Thoracic aorta (tissue), 2 donors: Measurements from ENCODE around the gene ZNF616. TPM values are rescaled to one million over a fixed set of nuclear protein-coding genes. Genes with fewer than 3 reads are reported as not detected.
A peak's percentile ranks its signal among the peaks of the same experiment; 100 is the strongest.

ENCODE experiments used
- ATAC-seq: fragments of 150-250 bp; one replicate; pipeline ENCODE4 v1.8.0; 2017; ENCODE audit warnings: low read depth; ENCODE audit not compliant: insufficient number of reproducible peaks, low FRiP score
- DNase-seq: peaks from one replicate; pipeline ENCODE4 v3.0.0-alpha.2; 2020; ENCODE audit warnings: low spot score
- H3K27ac ChIP-seq, 2 donors: fragments of 200-600 bp; sonication (generic); 1 replicate in 1 of 2; 2 replicates in 1 of 2; pipeline ENCODE4 v1.5.1; 2016; ENCODE audit warnings: mild to moderate bottlenecking in 2 of 2, moderate library complexity in 2 of 2
- H3K27me3 ChIP-seq: fragments of 200-600 bp; sonication (generic); replicated peaks from 2 replicates; pipeline ENCODE4 v1.6.0; 2016; ENCODE audit warnings: mild to moderate bottlenecking; ENCODE audit not compliant: insufficient read depth
- H3K36me3 ChIP-seq: fragments of 200-600 bp; sonication (generic); one replicate; pipeline ENCODE4 v1.5.1; 2016
- H3K4me1 ChIP-seq, 2 donors: fragments of 200-600 bp; sonication (generic); 1 replicate in 1 of 2; 2 replicates in 1 of 2; pipeline versions ENCODE4 v1.5.1 to v1.6.0; 2016; ENCODE audit warnings: low read depth in 2 of 2, mild to moderate bottlenecking in 1 of 2; ENCODE audit not compliant: control insufficient read depth in 1 of 2
- H3K4me3 ChIP-seq: fragments of 200-600 bp; sonication (generic); 2 replicates; pipeline ENCODE4 v1.5.1; 2016; ENCODE audit warnings: mild to moderate bottlenecking
- H3K9me3 ChIP-seq: fragments of 200-600 bp; sonication (generic); 2 replicates; pipeline ENCODE4 v1.5.1; 2016
- total RNA-seq, 2 donors: library from RNA; depleted of rRNA; stranded (reverse); fragments of >200 nt; gene quantifications; one replicate each; pipeline versions ENCODE4 v1.1.0 to v1.2.3, GENCODE V29; 2016
- TF ChIP-seq, protein P1 (sequence below): fragments of 200-600 bp; sonication (generic); IDR thresholded peaks from one replicate; pipeline ENCODE4 v1.5.1; 2019; ENCODE audit warnings: antibody characterized with exemption

ZNF616 gene
- total RNA-seq, 2 donors from 2014 or later = 2.8 to 6.2 TPM

DNA sequence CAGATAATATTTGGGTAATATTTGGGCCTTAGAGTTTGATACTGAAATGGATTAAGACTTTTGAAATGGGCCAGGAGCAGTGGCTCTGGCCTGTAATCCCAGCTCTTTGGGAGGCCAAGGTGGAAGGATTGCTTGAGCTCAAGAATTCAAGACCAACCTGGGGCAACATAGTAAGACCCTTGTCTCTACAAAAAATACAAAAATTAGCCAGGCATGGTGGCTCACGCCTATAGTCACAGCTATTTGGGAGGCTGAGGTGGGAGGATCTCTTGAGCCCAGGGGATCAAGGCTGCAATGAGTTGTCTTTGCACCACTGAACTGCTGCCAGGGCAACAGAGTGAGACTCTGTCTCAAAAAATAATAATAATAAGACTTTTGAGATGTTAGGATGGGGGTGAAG, 32.6 kb upstream of the ZNF616 start:
- H3K4me3 ChIP-seq = peak overlapping the region; percentile 84
- peak overlapping the region; percentile 79 for H3K27ac ChIP-seq
- ATAC-seq (no peak), DNase-seq (no peak)
- no peaks in the 10 kb centered on the region for H3K27me3 ChIP-seq
- H3K36me3 ChIP-seq = peaks cover 7% of the 10 kb centered on the region
- peaks cover 7 to 13% of the 10 kb centered on the region in 2 donors for H3K4me1 ChIP-seq
- H3K9me3 ChIP-seq = no peaks in the 10 kb centered on the region
- TF ChIP-seq, protein P1, sequence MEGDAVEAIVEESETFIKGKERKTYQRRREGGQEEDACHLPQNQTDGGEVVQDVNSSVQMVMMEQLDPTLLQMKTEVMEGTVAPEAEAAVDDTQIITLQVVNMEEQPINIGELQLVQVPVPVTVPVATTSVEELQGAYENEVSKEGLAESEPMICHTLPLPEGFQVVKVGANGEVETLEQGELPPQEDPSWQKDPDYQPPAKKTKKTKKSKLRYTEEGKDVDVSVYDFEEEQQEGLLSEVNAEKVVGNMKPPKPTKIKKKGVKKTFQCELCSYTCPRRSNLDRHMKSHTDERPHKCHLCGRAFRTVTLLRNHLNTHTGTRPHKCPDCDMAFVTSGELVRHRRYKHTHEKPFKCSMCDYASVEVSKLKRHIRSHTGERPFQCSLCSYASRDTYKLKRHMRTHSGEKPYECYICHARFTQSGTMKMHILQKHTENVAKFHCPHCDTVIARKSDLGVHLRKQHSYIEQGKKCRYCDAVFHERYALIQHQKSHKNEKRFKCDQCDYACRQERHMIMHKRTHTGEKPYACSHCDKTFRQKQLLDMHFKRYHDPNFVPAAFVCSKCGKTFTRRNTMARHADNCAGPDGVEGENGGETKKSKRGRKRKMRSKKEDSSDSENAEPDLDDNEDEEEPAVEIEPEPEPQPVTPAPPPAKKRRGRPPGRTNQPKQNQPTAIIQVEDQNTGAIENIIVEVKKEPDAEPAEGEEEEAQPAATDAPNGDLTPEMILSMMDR = no peak

GRCh38 chr19:52171321-52172169, 31.8 kb upstream of the ZNF616 start, which contains the start of gene ZNF836:
Gene ZNF836 (minus strand): TSS chr19:52171621. CDS start chr19:52168072, 3,549 bp downstream.
- DNase-seq (peak; percentile 60), ATAC-seq (peak; percentile 88)
- H3K4me1 ChIP-seq = peaks cover 7 to 13% of the 10 kb centered on the region in 2 donors
- H3K4me3 ChIP-seq = peak within 1 kb of the TSS; percentile 84
- TF ChIP-seq, protein P1 = no peak
- H3K27ac ChIP-seq = peak within 1 kb of the TSS; percentile 79
- H3K27me3 ChIP-seq = no peaks in the 10 kb centered on the region
- peaks cover 11% of the 10 kb centered on the region for H3K36me3 ChIP-seq
- H3K9me3 ChIP-seq = no peaks in the 10 kb centered on the region

GRCh38 chr19:52170863-52171320, 31.2 kb upstream of the ZNF616 start:
- Histone ChIP-seq H3K27me3 (no peaks in the 10 kb centered on the region), H3K4me1 (peaks cover 7 to 13% of the 10 kb centered on the region in 2 donors), H3K9me3 (no peaks in the 10 kb centered on the region), H3K27ac (peak overlapping the region; percentile 79), H3K36me3 (peaks cover 14% of the 10 kb centered on the region), H3K4me3 (peak overlapping the region; percentile 84)
- DNase-seq = no peak
- peak; percentile 35 for ATAC-seq
- TF ChIP-seq, protein P1 = no peak

GRCh38 chr19:52170304-52170703, 30.6 kb upstream of the ZNF616 start:
- DNase-seq = no peak
- ATAC-seq = no peak

More at GRCh38 chr19:52170304-52170703, 30.6 kb upstream of the ZNF616 start:
- peaks cover 7 to 13% of the 10 kb centered on the region in 2 donors for H3K4me1 ChIP-seq
- H3K9me3 ChIP-seq = no peaks in the 10 kb centered on the region
- H3K27ac ChIP-seq = peak overlapping the region; percentile 79
- H3K36me3 ChIP-seq = peaks cover 20% of the 10 kb centered on the region
- H3K4me3 ChIP-seq = peak overlapping the region; percentile 84
- TF ChIP-seq, protein P1 = no peak
- H3K27me3 ChIP-seq = no peaks in the 10 kb centered on the region
